Parathyroid adenoma (tissue), 2 donors: ENCODE data around the gene RCOR1.

Source experiments
- H2AFZ ChIP-seq: fragments of 300-600 bp; sonication (generic); one replicate; pipeline ENCODE4 v1.7.0; 2017; ENCODE audit warnings: antibody characterized with exemption, mild to moderate bottlenecking
- H3K27ac ChIP-seq: fragments of 300-600 bp; sonication (generic); one replicate; pipeline ENCODE4 v1.7.0; 2017
- H3K27me3 ChIP-seq: fragments of 300-600 bp; sonication (generic); one replicate; pipeline ENCODE4 v1.7.0; 2017; ENCODE audit warnings: low read length; ENCODE audit not compliant: control insufficient read depth, insufficient read depth
- H3K36me3 ChIP-seq: fragments of 300-600 bp; sonication (generic); one replicate; pipeline ENCODE4 v1.7.0; 2017; ENCODE audit warnings: low read length; ENCODE audit not compliant: control insufficient read depth, insufficient read depth
- H3K4me1 ChIP-seq: fragments of 300-600 bp; sonication (generic); one replicate; pipeline ENCODE4 v1.7.0; 2017; ENCODE audit warnings: control low read depth
- H3K4me2 ChIP-seq: fragments of 300-600 bp; sonication (generic); one replicate; pipeline ENCODE4 v1.7.0; 2017; ENCODE audit warnings: low read length
- H3K4me3 ChIP-seq: fragments of 300-600 bp; sonication (generic); one replicate; pipeline ENCODE4 v1.7.0; 2017; ENCODE audit warnings: low read depth, low read length
- H3K79me2 ChIP-seq: fragments of 300-600 bp; sonication (generic); one replicate; pipeline ENCODE4 v1.7.0; 2017; ENCODE audit warnings: control low read depth
- H3K9ac ChIP-seq: fragments of 300-600 bp; sonication (generic); one replicate; pipeline ENCODE4 v1.7.0; 2017; ENCODE audit warnings: mild to moderate bottlenecking
- H3K9me3 ChIP-seq: fragments of 300-600 bp; sonication (generic); one replicate; pipeline ENCODE4 v1.7.0; 2017; ENCODE audit warnings: low read length; ENCODE audit not compliant: control insufficient read depth
- CTCF ChIP-seq: fragments of 300-600 bp; sonication (generic); IDR thresholded peaks from one replicate; pipeline ENCODE4 v1.7.0; 2017; ENCODE audit warnings: antibody characterized with exemption, mild to moderate bottlenecking
- donor health status: primary hyperparathyroidism.

The RCOR1 gene

GRCh38 chr14:102586420-102587104, 5.9 kb upstream of the RCOR1 start:
- no peak for TF ChIP-seq CTCF
- no peak overlapping the region for H2AFZ ChIP-seq
- no peaks in the 10 kb centered on the region for H3K79me2 ChIP-seq
- H3K27ac ChIP-seq, result no peak overlapping the region
- H3K4me1 ChIP-seq, result peaks cover 2% of the 10 kb centered on the region
- no peak overlapping the region for H3K9ac ChIP-seq
- no peak overlapping the region for H3K4me3 ChIP-seq
- no peak overlapping the region for H3K4me2 ChIP-seq
- H3K9me3 ChIP-seq, result no peaks in the 10 kb centered on the region
- H3K36me3 ChIP-seq, result no peaks in the 10 kb centered on the region
- H3K27me3 ChIP-seq, result no peaks in the 10 kb centered on the region

GRCh38 chr14:102588821-102589220, 3.6 kb upstream of the RCOR1 start:
- Histone ChIP-seq H3K4me1 (peaks cover 2% of the 10 kb centered on the region), H3K9ac (no peak overlapping the region), H3K4me3 (no peak overlapping the region), H3K9me3 (no peaks in the 10 kb centered on the region), H3K27ac (no peak overlapping the region), H3K4me2 (no peak overlapping the region), H3K79me2 (no peaks in the 10 kb centered on the region), H2AFZ (no peak overlapping the region), H3K27me3 (no peaks in the 10 kb centered on the region), H3K36me3 (no peaks in the 10 kb centered on the region)
- no peak for TF ChIP-seq CTCF

GRCh38 chr14:102589761-102590290, 2.6 kb upstream of the RCOR1 start:
- Histone ChIP-seq H3K4me3 (no peak overlapping the region), H3K9me3 (no peaks in the 10 kb centered on the region), H3K4me2 (no peak overlapping the region), H3K4me1 (peaks cover 2% of the 10 kb centered on the region), H3K27ac (no peak overlapping the region), H3K36me3 (no peaks in the 10 kb centered on the region), H3K27me3 (no peaks in the 10 kb centered on the region), H2AFZ (no peak overlapping the region), H3K79me2 (no peaks in the 10 kb centered on the region), H3K9ac (no peak overlapping the region)
- TF ChIP-seq CTCF, result no peak

GRCh38 chr14:102590667-102591099, 1.8 kb upstream of the RCOR1 start:
- H3K9ac ChIP-seq, result no peak overlapping the region
- H3K4me3 ChIP-seq, result no peak overlapping the region
- TF ChIP-seq CTCF, result peak; percentile 53
- peaks cover 2% of the 10 kb centered on the region for H3K4me1 ChIP-seq
- peaks cover 3% of the 10 kb centered on the region for H3K79me2 ChIP-seq
- H2AFZ ChIP-seq, result peak overlapping the region; percentile 87
- H3K9me3 ChIP-seq, result no peaks in the 10 kb centered on the region
- no peaks in the 10 kb centered on the region for H3K36me3 ChIP-seq
- no peaks in the 10 kb centered on the region for H3K27me3 ChIP-seq
- H3K4me2 ChIP-seq, result no peak overlapping the region
- peak overlapping the region; percentile 87 for H3K27ac ChIP-seq
